GM19238 (cell line): ENCODE data around the gene SETBP1.

Experiments used
- DNase-seq: peaks from one replicate; pipeline ENCODE4 v3.0.0; 2011; ENCODE audit warnings: low spot score; ENCODE audit not compliant: insufficient read length

SETBP1 gene

GRCh38 chr18:45104049-45104395 lies 423.3 kb downstream of the SETBP1 start:
- DNase-seq: no peak

- no peak for DNase-seq
These were observed 425.7 kb downstream of the SETBP1 start for GRCh38 chr18:45106331-45106774.

GRCh38 chr18:45107425-45107824 lies 426.7 kb downstream of the SETBP1 start:
- no peak for DNase-seq

- DNase-seq: no peak
These were observed 428.1 kb downstream of the SETBP1 start for GRCh38 chr18:45108754-45109153.

- no peak for DNase-seq
These were observed 428.6 kb downstream of the SETBP1 start for GRCh38 chr18:45109271-45109670.

GRCh38 chr18:45109706-45110105 lies 429.0 kb downstream of the SETBP1 start:
- DNase-seq: no peak

- DNase-seq: no peak
These were observed 430.2 kb downstream of the SETBP1 start for GRCh38 chr18:45110577-45111501.

- no peak for DNase-seq
These were observed 430.8 kb downstream of the SETBP1 start for GRCh38 chr18:45111502-45111848.

- DNase-seq: no peak
These were observed 432.0 kb downstream of the SETBP1 start for GRCh38 chr18:45112682-45113081.

- no peak for DNase-seq
These were observed 435.4 kb downstream of the SETBP1 start for GRCh38 chr18:45116116-45116515.
